NCI-H748 treated with DMSO at 0.1 percent for 48 hours (cell line): ENCODE results near the gene WASL.

Experiments used
- DNase-seq: peaks from one replicate; lab custom pipeline; 2025; lab: John Stamatoyannopoulos, UW

WASL gene

GRCh38 chr7:123690550-123690949 is 58.3 kb downstream of the WASL start:
- no peak for DNase-seq

- no peak for DNase-seq
Measured at GRCh38 chr7:123689250-123689649, 59.6 kb downstream of the WASL start.

DNA sequence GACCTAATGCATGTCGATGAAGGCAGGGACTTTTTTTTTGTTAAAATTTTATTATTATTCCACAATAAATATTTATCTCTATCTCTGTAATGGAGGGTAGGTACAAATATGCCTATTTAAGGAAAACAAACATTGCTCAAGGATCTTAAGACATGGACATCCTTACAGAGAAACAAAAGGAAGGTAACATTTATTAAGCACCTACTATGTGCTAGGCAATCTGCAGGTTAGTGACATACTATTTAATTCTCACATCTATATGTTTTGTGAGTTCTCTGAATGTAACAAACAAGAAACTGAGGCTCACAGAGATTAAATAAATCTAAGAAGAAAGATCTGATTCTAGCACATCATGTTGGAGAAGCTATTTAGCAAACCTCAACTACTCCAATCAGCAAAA is 61.1 kb downstream of the WASL start:
- DNase-seq, result no peak

GRCh38 chr7:123687161-123687560 is 61.6 kb downstream of the WASL start:
- no peak for DNase-seq

DNA sequence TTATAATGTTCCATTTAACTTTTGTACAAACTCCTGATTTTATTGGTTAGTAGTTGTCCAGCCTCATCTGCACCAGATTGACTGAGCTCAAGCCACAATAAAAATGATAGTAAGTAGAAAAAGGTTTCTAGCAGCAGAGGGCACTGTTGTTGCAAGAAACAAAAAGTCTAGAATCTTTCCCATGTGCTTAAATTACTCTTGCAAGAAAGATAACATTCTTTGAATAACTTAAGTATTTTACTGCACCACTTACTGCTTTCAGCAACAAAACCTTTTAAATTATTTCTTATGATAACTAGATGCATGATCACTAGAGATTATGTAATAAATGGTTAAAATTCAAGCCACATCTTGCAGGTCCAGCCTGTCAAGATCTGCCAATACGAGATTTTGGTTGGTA is 66.1 kb downstream of the WASL start:
- peak; percentile 48 for DNase-seq

DNA sequence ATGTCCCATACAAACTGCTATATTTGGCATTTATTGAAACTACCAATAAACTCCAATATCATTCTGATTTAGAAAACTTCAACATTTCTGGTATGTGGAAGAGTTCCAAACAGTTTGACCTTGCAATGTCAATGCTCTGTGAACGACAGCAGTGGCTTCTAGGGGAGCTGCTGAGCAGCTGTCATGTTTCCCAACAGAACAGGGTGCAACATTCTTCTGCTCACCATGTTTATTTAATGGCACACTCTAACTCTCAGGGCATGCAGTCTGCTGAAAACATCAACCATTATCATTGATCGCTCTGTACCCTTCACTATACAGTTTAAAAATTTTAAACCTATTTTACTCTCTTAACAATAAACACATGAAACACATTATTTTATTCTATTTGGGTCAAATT is 67.2 kb downstream of the WASL start:
- DNase-seq, result no peak

- no peak for DNase-seq
Measured at GRCh38 chr7:123680580-123680979, 68.2 kb downstream of the WASL start.

GRCh38 chr7:123679614-123680013 is 69.2 kb downstream of the WASL start:
- DNase-seq, result no peak

DNA sequence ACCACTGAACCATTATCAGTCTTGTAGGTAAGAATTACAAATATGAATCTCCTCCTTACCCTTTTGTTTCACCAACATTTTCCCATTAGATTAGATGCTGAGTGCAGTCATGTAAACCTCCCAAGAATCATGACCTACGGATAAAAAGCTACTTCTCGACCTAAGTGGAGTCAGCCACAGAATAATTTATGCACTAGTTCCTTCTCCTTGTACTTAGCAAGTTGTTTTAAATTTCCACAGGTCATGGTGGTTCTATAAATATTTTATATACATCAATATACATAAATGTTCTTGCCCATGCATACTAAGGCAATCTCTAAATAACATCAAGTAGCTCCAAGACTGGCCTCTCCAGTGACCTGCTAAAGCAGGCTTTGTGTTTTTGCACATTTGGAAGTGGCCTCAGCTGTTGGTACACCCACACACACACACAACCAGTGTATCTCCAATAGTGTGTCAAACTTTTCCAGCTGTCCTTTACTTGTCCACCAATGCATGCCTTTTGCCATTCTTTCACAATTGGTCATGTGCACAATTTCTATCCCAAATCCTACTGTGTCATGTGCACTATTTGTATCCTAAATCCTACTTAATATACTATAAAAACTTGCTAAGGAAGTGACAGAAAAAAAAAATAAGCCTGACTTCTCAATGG is 71.6 kb downstream of the WASL start:
- no peak for DNase-seq

GRCh38 chr7:123675181-123675473 is 73.7 kb downstream of the WASL start:
- no peak for DNase-seq

DNA sequence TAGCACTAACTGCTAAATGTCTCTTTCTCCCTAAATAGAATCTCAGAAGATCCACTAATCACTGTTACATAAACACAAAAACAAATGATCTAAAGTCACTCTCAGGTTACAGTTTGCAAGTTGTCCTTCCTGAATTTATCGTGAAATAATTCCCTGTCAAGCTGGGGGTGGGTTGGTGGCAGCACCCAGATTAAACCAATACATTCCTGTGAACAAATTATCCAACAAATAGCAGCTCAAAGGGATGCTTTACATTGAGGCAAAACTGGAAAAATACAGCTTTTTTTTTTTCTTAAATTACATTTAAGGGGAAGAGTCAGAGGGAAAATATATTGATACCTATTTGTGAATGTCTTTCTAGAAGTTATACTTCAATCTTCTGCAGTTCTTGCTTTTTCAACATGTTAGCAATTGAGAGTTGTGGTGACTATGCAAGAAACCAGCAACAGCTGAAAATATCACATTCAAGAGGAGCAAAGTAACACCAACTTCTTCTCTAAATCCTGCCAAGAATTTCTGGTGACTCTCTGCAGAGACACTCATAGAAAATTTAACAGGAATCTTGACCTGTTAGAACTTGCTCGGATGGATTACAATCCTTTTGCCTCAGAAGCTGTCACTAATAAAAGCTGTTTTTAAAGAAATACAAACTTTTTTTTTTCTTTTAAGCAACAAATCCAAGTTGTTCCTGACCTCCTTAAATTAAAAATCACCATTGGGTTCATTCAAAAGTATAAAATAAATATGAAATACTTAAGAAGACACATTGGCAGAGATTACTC is 74.2 kb downstream of the WASL start:
- DNase-seq, result no peak

DNA sequence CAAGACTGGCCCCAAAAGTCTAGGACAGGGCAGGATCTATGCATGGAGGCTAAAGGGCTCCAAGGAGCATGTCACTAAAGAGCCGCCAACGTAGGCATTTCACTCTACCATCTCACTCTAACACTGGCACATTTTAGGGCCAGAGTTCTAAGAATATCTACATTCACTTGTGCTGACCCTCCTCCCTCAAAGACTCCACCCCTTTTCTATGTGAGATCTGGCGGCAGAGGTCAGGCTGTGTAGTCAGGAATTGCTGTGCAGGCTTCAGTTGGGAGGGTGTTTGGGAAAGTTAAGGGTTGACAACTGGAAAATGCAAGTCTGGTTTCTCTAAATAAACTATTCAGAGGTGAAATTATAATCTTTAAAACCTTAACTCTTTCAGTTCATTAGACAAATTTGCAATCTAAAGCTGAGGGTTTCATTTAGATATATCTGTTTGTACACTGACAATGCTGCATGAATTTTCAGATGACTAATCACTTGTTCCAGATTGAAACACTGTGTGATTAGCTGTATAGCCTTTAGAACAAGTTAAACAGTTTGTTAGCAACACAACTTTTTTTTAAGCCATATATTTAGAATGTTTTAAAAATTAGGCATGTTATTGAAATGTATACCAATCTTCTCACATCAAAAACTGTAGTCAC is 74.9 kb downstream of the WASL start:
- no peak for DNase-seq

- no peak for DNase-seq
Measured at GRCh38 chr7:123673137-123673732, 75.6 kb downstream of the WASL start.

- DNase-seq, result no peak
Measured at GRCh38 chr7:123669485-123669884, 79.3 kb downstream of the WASL start.

DNA sequence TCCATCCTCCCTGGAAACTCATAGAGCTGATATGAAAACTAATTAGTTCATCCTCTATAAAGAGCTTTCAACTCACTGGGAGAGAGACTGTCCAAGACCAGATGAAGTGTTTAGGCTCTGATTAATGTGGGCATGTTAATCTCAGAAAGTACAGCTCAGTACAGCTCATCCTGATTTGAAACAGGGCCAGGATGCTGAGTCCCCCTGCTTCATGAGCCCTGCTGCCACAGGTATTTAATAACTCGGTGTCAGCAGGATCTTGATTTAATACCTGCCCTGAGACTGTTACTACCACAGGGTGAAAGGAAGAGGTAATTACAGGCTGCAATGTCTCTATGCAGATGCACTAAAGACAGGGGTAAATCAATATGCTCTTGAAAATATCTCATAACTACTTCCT is 82.3 kb downstream of the WASL start:
- DNase-seq, result no peak

DNA sequence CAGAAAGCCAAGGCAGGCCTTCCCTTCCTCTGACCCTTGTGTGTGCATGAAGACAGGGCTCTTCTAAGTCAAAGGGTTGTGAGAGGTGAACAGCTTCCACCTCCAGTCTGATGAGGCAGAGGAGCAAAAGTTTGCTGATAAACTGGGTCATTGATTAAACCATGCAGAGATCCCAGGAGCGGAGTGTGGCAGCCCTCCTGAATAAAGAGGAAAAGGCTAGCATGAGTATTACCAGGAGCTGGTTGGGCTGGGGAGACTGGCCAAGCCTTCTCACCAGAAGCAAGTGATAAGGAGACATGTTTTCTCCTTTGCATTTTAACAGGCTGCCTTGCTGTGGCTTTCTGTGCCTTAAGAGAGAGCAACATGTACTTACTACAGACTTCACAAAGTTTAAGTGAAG is 82.9 kb downstream of the WASL start:
- no peak for DNase-seq

DNA sequence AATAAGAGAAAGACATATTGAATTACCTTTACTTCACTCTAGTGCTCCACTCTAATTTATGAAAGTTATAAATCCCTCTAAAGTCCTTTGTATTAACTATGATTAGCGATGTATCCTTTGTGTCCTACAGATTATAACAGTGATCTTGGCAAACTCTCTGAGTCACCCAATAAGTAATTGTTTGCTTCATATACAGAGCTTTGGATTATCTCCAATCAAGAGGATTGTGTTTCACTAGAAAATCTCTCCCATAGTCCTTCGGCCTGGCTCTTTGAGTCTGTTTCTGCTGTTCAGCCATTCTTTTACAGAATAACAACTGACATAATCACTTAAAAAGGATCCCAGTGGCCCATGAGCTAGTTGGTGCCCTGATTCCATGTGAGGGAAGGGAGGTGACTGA is 83.6 kb downstream of the WASL start:
- DNase-seq, result no peak

GRCh38 chr7:123663200-123663599 is 85.6 kb downstream of the WASL start:
- no peak for DNase-seq

GRCh38 chr7:123662755-123663154 is 86.0 kb downstream of the WASL start:
- DNase-seq, result no peak

- no peak for DNase-seq
Measured at GRCh38 chr7:123662293-123662692, 86.5 kb downstream of the WASL start.

- no peak for DNase-seq
Measured at GRCh38 chr7:123661765-123662164, 87.0 kb downstream of the WASL start.

DNA sequence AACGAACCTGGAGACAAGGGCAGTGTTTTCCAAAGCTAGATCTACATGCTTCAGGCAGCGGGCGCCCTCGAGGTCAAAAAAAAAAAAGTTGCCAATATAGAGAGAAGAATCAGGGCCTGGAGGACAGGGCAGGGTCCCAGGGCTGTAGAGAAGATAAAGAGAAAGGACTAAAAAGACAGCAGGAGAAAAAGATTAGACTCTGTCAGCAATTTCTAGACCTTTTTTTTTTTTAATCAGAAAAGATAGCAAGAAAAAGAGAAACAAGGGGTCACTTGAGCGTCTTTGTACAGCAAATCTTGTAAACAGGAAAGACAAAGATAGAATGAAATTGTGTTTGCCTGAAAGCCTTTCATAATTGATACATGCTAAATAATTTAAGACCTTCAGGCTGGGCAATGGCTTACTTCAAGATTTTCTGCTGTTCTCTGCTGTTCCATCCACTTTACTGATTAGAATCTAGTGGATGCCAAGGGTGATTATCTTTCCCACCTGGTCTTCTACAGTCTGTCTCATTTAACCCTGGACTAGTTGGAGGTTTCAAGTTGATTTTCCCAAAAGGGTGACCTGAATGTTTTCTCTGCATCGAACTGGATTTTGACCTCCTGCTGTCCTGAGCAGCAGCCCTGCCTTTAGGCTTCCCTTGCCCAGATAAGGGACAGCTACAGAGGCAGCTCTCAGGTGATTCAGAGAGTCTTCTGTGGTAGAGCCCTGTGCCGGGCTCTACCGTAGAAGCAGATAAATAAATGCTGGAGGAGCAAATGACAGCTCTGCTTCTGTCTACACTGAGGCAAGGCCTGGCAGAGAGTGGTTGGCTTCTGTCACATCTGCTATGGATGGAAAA is 88.1 kb downstream of the WASL start:
- DNase-seq, result no peak
